ENCODE results near the gene USP9Y. TPM values are rescaled to one million over a fixed set of nuclear protein-coding genes. Genes with fewer than 3 reads are reported as not detected.

Gene USP9Y, protein sequence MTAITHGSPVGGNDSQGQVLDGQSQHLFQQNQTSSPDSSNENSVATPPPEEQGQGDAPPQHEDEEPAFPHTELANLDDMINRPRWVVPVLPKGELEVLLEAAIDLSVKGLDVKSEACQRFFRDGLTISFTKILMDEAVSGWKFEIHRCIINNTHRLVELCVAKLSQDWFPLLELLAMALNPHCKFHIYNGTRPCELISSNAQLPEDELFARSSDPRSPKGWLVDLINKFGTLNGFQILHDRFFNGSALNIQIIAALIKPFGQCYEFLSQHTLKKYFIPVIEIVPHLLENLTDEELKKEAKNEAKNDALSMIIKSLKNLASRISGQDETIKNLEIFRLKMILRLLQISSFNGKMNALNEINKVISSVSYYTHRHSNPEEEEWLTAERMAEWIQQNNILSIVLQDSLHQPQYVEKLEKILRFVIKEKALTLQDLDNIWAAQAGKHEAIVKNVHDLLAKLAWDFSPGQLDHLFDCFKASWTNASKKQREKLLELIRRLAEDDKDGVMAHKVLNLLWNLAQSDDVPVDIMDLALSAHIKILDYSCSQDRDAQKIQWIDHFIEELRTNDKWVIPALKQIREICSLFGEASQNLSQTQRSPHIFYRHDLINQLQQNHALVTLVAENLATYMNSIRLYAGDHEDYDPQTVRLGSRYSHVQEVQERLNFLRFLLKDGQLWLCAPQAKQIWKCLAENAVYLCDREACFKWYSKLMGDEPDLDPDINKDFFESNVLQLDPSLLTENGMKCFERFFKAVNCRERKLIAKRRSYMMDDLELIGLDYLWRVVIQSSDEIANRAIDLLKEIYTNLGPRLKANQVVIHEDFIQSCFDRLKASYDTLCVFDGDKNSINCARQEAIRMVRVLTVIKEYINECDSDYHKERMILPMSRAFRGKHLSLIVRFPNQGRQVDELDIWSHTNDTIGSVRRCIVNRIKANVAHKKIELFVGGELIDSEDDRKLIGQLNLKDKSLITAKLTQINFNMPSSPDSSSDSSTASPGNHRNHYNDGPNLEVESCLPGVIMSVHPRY (N-terminal part only)
- not detected for total RNA-seq
- polyA plus RNA-seq (ENCODE audit: insufficient read depth, low read depth, low replicate concordance) = 13.7 TPM
- long read RNA-seq, donor 1, partial matches to known transcripts = 11 of 13 reads
- long read RNA-seq, donor 1, other reads (novel, unspliced or antisense) = 0 of 13 reads
- long read RNA-seq, donor 2 = 0 reads
- long read RNA-seq, donor 3 = 0 reads
- long read RNA-seq, donor 4 = 0 reads
- long read RNA-seq, donor 5 = 0 reads
- long read RNA-seq, donor 6 = 0 reads
- long read RNA-seq, donor 7 = 0 reads
- long read RNA-seq, donor 8, partial matches to known transcripts = 0 of 2 reads
- long read RNA-seq, donor 8, other reads (novel, unspliced or antisense) = 0 of 2 reads
- long read RNA-seq, donor 9 = 0 reads
- long read RNA-seq, donor 10, partial matches to known transcripts = 0 of 3 reads
- long read RNA-seq, donor 10, other reads (novel, unspliced or antisense) = 0 of 3 reads

DNA sequence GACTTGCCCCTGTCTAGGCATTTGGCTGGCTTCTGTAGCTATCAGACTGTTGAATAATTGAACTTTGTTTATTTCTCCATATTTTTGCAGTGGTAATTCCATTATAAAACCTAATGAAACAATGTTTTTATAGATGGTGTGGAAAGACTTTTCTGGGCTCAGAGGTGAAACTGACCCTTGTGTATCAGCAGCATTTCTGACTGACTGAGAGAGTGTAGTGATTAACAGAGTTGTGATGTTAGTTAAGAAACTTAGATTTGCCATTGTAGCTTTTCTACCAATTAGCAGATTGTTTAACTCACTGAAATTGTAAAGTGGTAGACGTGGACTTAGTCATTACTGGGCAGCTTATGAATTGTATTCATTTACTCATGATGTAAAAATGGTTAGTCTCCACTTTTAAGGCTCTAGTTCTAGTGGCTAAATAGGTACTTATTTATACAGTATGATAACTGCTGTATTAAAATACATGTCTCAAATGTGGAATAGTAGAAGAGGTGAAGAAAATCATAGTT is at the start of gene USP9Y:
Gene USP9Y, plus strand, starts transcription at position 51 of the 515 bp plus-strand sequence. CDS start 8,217 bp downstream, outside the sequence.
- FAIRE-seq = no peak
- H3K4me3 ChIP-seq (ENCODE audit: low read length in 3 of 3) = no peak within 1 kb of the TSS

DNA sequence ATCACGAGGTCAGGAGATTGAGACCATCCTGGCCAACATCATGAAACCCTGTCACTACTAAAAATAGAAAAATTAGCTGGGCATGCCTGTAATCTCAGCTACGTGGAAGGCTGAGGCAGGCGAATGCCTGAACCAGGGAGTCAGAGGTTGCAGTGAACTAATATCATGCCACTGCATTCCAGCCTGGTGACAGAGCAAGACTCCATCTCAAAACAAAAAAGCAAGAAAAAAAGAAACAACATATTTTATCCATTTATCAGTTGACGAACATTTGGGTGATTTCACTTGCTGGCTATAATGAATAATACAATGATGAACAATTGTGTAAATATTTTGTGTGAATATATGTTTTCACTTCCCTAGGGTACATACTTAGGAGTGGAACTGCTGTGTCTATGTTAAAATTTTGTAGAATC is 49.4 kb upstream of the USP9Y start:
- Histone ChIP-seq H3K9ac (ENCODE audit: low read length in 3 of 3) (no peak overlapping the region), H3K27me3 (ENCODE audit: control insufficient read depth, insufficient read depth, low read length) (no peaks in the 10 kb centered on the region)
- FAIRE-seq = no peak

More for the DNA sequence above, at the start of gene USP9Y:
- intact Hi-C loops (cut with DNase I) = no loop called here
- Histone ChIP-seq H3K4me1 (ENCODE audit: control insufficient read depth in 2 of 3, insufficient read depth in 2 of 3, low read depth in 1 of 3, low read length in 3 of 3) (no peaks in the 10 kb centered on the region), H3K27me3 (ENCODE audit: control insufficient read depth, insufficient read depth, low read length) (no peaks in the 10 kb centered on the region), H3K9me3 (ENCODE audit: control insufficient read depth in 2 of 3, insufficient read depth in 1 of 3, low read length in 3 of 3) (peaks cover 0 to 12% (median 0%) of the 10 kb centered on the region in 3 donors), H3K36me3 (ENCODE audit: control insufficient read depth in 2 of 3, insufficient read depth in 3 of 3, low read length in 3 of 3) (peaks cover 0 to 8% (median 5%) of the 10 kb centered on the region in 3 donors), H3K27ac (ENCODE audit: low read depth in 2 of 2, low read length in 2 of 2) (no peak within 1 kb of the TSS), H3K9ac (ENCODE audit: low read length in 3 of 3) (no peak within 1 kb of the TSS)
- no peak for DNase-seq
- TF ChIP-seq, protein P1, sequence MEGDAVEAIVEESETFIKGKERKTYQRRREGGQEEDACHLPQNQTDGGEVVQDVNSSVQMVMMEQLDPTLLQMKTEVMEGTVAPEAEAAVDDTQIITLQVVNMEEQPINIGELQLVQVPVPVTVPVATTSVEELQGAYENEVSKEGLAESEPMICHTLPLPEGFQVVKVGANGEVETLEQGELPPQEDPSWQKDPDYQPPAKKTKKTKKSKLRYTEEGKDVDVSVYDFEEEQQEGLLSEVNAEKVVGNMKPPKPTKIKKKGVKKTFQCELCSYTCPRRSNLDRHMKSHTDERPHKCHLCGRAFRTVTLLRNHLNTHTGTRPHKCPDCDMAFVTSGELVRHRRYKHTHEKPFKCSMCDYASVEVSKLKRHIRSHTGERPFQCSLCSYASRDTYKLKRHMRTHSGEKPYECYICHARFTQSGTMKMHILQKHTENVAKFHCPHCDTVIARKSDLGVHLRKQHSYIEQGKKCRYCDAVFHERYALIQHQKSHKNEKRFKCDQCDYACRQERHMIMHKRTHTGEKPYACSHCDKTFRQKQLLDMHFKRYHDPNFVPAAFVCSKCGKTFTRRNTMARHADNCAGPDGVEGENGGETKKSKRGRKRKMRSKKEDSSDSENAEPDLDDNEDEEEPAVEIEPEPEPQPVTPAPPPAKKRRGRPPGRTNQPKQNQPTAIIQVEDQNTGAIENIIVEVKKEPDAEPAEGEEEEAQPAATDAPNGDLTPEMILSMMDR (IDR thresholded peaks at IDR 0.05; ENCODE audit: borderline replicate concordance, extremely low read depth, insufficient read depth) = no peak

More for the DNA sequence above, 49.4 kb upstream of the USP9Y start:
- Histone ChIP-seq H3K4me1 (ENCODE audit: control insufficient read depth in 2 of 3, insufficient read depth in 2 of 3, low read depth in 1 of 3, low read length in 3 of 3) (no peaks in the 10 kb centered on the region), H3K4me3 (ENCODE audit: low read length in 3 of 3) (no peak overlapping the region), H3K9me3 (ENCODE audit: control insufficient read depth in 2 of 3, insufficient read depth in 1 of 3, low read length in 3 of 3) (no peaks in the 10 kb centered on the region), H3K36me3 (ENCODE audit: control insufficient read depth in 2 of 3, insufficient read depth in 3 of 3, low read length in 3 of 3) (no peaks in the 10 kb centered on the region), H3K27ac (ENCODE audit: low read depth in 2 of 2, low read length in 2 of 2) (no peak overlapping the region)
- intact Hi-C loops (cut with DNase I) = no loop called here
- TF ChIP-seq, protein P1 (IDR thresholded peaks at IDR 0.05; ENCODE audit: borderline replicate concordance, extremely low read depth, insufficient read depth) = no peak
- no peak for DNase-seq
